Loucy (cell line): ENCODE results near the gene EPAS1.

Source experiments
- H2AFZ ChIP-seq: fragments of 200-600 bp; sonication (generic); 2 replicates; pipeline ENCODE4 v1.6.0; 2016; ENCODE audit warnings: antibody characterized with exemption, mild to moderate bottlenecking, low read length, moderate library complexity
- H3F3A ChIP-seq: fragments of 200-600 bp; 2 replicates; pipeline ENCODE4 v1.6.0; 2016; ENCODE audit warnings: antibody characterized with exemption, low read depth, mild to moderate bottlenecking
- H3K27me3 ChIP-seq: fragments of 200-600 bp; sonication (generic); 2 replicates; pipeline ENCODE4 v1.6.1; 2014; ENCODE audit warnings: low read length, mild to moderate bottlenecking; ENCODE audit not compliant: insufficient read depth, poor library complexity, severe bottlenecking
- H3K36me3 ChIP-seq: fragments of 200-600 bp; sonication (generic); 2 replicates; pipeline ENCODE4 v1.6.1; 2016; ENCODE audit warnings: low read length; ENCODE audit not compliant: insufficient read depth
- H3K4me1 ChIP-seq: fragments of 200-600 bp; sonication (generic); 2 replicates; pipeline ENCODE4 v1.5.1; 2014; ENCODE audit warnings: low read length, mild to moderate bottlenecking; ENCODE audit not compliant: insufficient read depth, poor library complexity, severe bottlenecking
- H3K4me2 ChIP-seq: fragments of 200-600 bp; sonication (generic); 2 replicates; pipeline ENCODE4 v1.6.0; 2014; ENCODE audit warnings: antibody characterized with exemption, low read length, low read depth, mild to moderate bottlenecking; ENCODE audit not compliant: poor library complexity, severe bottlenecking
- H3K4me3 ChIP-seq: fragments of 200-600 bp; sonication (generic); 2 replicates; pipeline ENCODE4 v1.5.1; 2014; ENCODE audit warnings: low read length, mild to moderate bottlenecking, mixed read lengths; ENCODE audit not compliant: poor library complexity, severe bottlenecking
- H3K79me2 ChIP-seq: fragments of 200-600 bp; sonication (generic); 2 replicates; pipeline ENCODE4 v1.6.1; 2014; ENCODE audit warnings: low read length; ENCODE audit not compliant: insufficient read depth
- H3K9ac ChIP-seq: fragments of 200-600 bp; sonication (generic); 2 replicates; pipeline ENCODE4 v1.6.0; 2014; ENCODE audit warnings: mild to moderate bottlenecking, low read depth, low read length, moderate library complexity; ENCODE audit not compliant: poor library complexity, severe bottlenecking
- H3K9me2 ChIP-seq: fragments of 200-600 bp; sonication (generic); replicated peaks from 2 replicates; pipeline ENCODE4 v1.6.1; 2016; ENCODE audit warnings: low read depth, low read length, mixed read lengths
- H3K9me3 ChIP-seq: fragments of 200-600 bp; sonication (generic); 2 replicates; pipeline ENCODE4 v1.6.1; 2014; ENCODE audit warnings: mild to moderate bottlenecking, antibody characterized with exemption, low read length, low read depth; ENCODE audit not compliant: insufficient read depth
- H4K20me1 ChIP-seq: fragments of 200-600 bp; sonication (generic); 2 replicates; pipeline ENCODE4 v1.6.0; 2014; ENCODE audit warnings: antibody characterized with exemption, low read length, mild to moderate bottlenecking; ENCODE audit not compliant: insufficient read depth, poor library complexity, severe bottlenecking
- CTCF ChIP-seq: fragments of 200-600 bp; sonication (generic); conservative IDR thresholded peaks from 2 replicates; pipeline ENCODE4 v1.5.1; 2014; ENCODE audit warnings: mild to moderate bottlenecking, antibody characterized with exemption, low read length
- EZH2phosphoT487 ChIP-seq: fragments of 200-600 bp; IDR thresholded peaks from 2 replicates; pipeline ENCODE4 v1.6.1; 2018; ENCODE audit warnings: antibody characterized with exemption, mild to moderate bottlenecking, moderate library complexity, borderline replicate concordance

Gene EPAS1

GRCh38 chr2:46310446-46310845 is 13.2 kb downstream of the EPAS1 start:
- Histone ChIP-seq H2AFZ (no peak overlapping the region), H3K79me2 (peaks cover 78% of the 10 kb centered on the region), H3K4me1 (peaks cover 55% of the 10 kb centered on the region), H3K9me3 (no peaks in the 10 kb centered on the region), H4K20me1 (no peaks in the 10 kb centered on the region), H3K4me2 (no peak overlapping the region), H3K4me3 (no peak overlapping the region), H3K9ac (no peak overlapping the region), H3K27me3 (no peaks in the 10 kb centered on the region), H3F3A (no peaks in the 10 kb centered on the region), H3K9me2 (no peaks in the 10 kb centered on the region), H3K36me3 (no peaks in the 10 kb centered on the region)
- TF ChIP-seq CTCF (no peak), EZH2phosphoT487 (no peak)

GRCh38 chr2:46311651-46312223 is 14.5 kb downstream of the EPAS1 start:
- no peak for TF ChIP-seq EZH2phosphoT487
- TF ChIP-seq CTCF = no peak
- no peak overlapping the region for H3K4me3 ChIP-seq
- no peaks in the 10 kb centered on the region for H3K9me2 ChIP-seq
- H3F3A ChIP-seq = no peaks in the 10 kb centered on the region
- H3K36me3 ChIP-seq = no peaks in the 10 kb centered on the region
- H3K79me2 ChIP-seq = peaks cover 72% of the 10 kb centered on the region
- H3K4me2 ChIP-seq = no peak overlapping the region
- H3K9ac ChIP-seq = no peak overlapping the region
- no peak overlapping the region for H2AFZ ChIP-seq
- H3K27me3 ChIP-seq = no peaks in the 10 kb centered on the region
- H4K20me1 ChIP-seq = no peaks in the 10 kb centered on the region
- H3K4me1 ChIP-seq = peaks cover 53% of the 10 kb centered on the region
- H3K9me3 ChIP-seq = no peaks in the 10 kb centered on the region

GRCh38 chr2:46313063-46313462 is 15.9 kb downstream of the EPAS1 start:
- no peak for TF ChIP-seq CTCF
- TF ChIP-seq EZH2phosphoT487 = no peak
- no peaks in the 10 kb centered on the region for H3K36me3 ChIP-seq
- H3K9ac ChIP-seq = no peak overlapping the region
- H3K4me1 ChIP-seq = peaks cover 52% of the 10 kb centered on the region
- H3K9me2 ChIP-seq = no peaks in the 10 kb centered on the region
- no peaks in the 10 kb centered on the region for H3F3A ChIP-seq
- H3K4me3 ChIP-seq = no peak overlapping the region
- H2AFZ ChIP-seq = no peak overlapping the region
- no peaks in the 10 kb centered on the region for H3K27me3 ChIP-seq
- no peaks in the 10 kb centered on the region for H3K9me3 ChIP-seq
- H3K4me2 ChIP-seq = no peak overlapping the region
- peaks cover 72% of the 10 kb centered on the region for H3K79me2 ChIP-seq
- H4K20me1 ChIP-seq = no peaks in the 10 kb centered on the region
